K562 (cell line): ENCODE data around the gene DNAJB14. TPM values are rescaled to one million over a fixed set of nuclear protein-coding genes. Genes with fewer than 3 reads are reported as not detected.
A peak's percentile ranks its signal among the peaks of the same experiment; 100 is the strongest.

Source experiments
- ATAC-seq: fragments of 200-7000 bp; cut with Tn5 transposase; 3 replicates; pipeline ENCODE4 v1.9.1; 2020; ENCODE audit warnings: moderate library complexity
- BruUV-seq: library from RNA; stranded (reverse); fragments of 400-500 nt; replicated peaks from 2 replicates; lab custom pipeline; 2021; lab: Mats Ljungman, UMichigan
- CTCF ChIA-PET: fragments of 300-600 bp; formaldehyde crosslinking; extraction: SDS; loops from one replicate; lab custom pipeline; 2021; ENCODE audit warnings: low intra/inter-chr PET ratio; lab: Yijun Ruan, JAX
- POLR2A ChIA-PET: fragments of 300-600, 350-650 bp; sonication (Branson Sonifier 250); formaldehyde crosslinking; extraction: SDS; loops from one replicate; lab custom pipeline; 2021; ENCODE audit warnings: antibody characterized with exemption, inconsistent platforms; lab: Yijun Ruan, JAX
- DNase-seq, 4 experiments: peaks; one replicate each; pipeline versions ENCODE4 v3.0.0 to v3.0.0-alpha.2; 2011 to 2018; ENCODE audit warnings: low spot score in 3 of 4, mixed read lengths in 3 of 4; ENCODE audit errors: extremely low read depth in 1 of 4
- FAIRE-seq: peaks from 2 replicates; lab custom pipeline; 2011; peaks lifted over from hg19 to GRCh38; lab: Jason Lieb, UNC
- H2AFZ ChIP-seq: 2 replicates; pipeline ENCODE4 v1.6.0; 2011; ENCODE audit warnings: low read depth, low read length, control low read depth, inconsistent platforms
- H3K27ac ChIP-seq: fragments of 200-600 bp; 3 replicates; pipeline ENCODE4 v1.8.0; 2011; ENCODE audit warnings: low read depth, mild to moderate bottlenecking, control low read depth, inconsistent platforms, low read length, moderate library complexity, mixed read lengths; ENCODE audit errors: extremely low read depth
- H3K27me3 ChIP-seq, 2 experiments: fragments of 300-600 bp in 1 of 2; 2 replicates in 1 of 2; 3 replicates in 1 of 2; pipeline versions ENCODE4 v1.6.0 to v1.8.0; 2011; ENCODE audit warnings: inconsistent platforms in 2 of 2, low read length in 2 of 2, mild to moderate bottlenecking in 1 of 2, mixed read lengths in 1 of 2, moderate library complexity in 1 of 2; ENCODE audit not compliant: control insufficient read depth in 2 of 2, insufficient read depth in 2 of 2
- H3K36me3 ChIP-seq: fragments of 300-600 bp; 3 replicates; pipeline ENCODE4 v1.8.0; 2011; ENCODE audit warnings: mild to moderate bottlenecking, low read length, inconsistent platforms; ENCODE audit not compliant: control insufficient read depth, insufficient read depth
- H3K4me1 ChIP-seq, 2 experiments: fragments of 200-600 bp in 1 of 2; replicated peaks in 1 of 2; 2 replicates in 1 of 2; 3 replicates in 1 of 2; pipeline versions ENCODE4 v1.5.1 to v1.8.0; 2011; ENCODE audit warnings: inconsistent platforms in 2 of 2, low read length in 2 of 2, mild to moderate bottlenecking in 1 of 2, mixed read lengths in 1 of 2, moderate library complexity in 1 of 2; ENCODE audit not compliant: control insufficient read depth in 2 of 2, insufficient read depth in 2 of 2
- H3K4me2 ChIP-seq: 2 replicates; pipeline ENCODE4 v1.6.1; 2011; ENCODE audit warnings: low read length, control low read depth, inconsistent platforms, mixed read lengths; ENCODE audit not compliant: insufficient read depth
- H3K4me3 ChIP-seq: fragments of 200-600 bp; sonication (generic), shearing (Covaris generic); 2 replicates; pipeline ENCODE4 v1.5.1; 2016; ENCODE audit warnings: control low read depth, inconsistent platforms
- H3K79me2 ChIP-seq: fragments of 200-600 bp; 3 replicates; pipeline ENCODE4 v1.8.0; 2011; ENCODE audit warnings: low read length, inconsistent platforms; ENCODE audit not compliant: control insufficient read depth, insufficient read depth
- H3K9ac ChIP-seq, 2 experiments: 2 replicates each; pipeline versions ENCODE4 v1.6.0 to v1.6.1; 2011; ENCODE audit warnings: low read depth in 2 of 2, low read length in 2 of 2, control low read depth in 1 of 2, inconsistent platforms in 1 of 2, mild to moderate bottlenecking in 1 of 2, mixed read lengths in 1 of 2; ENCODE audit not compliant: insufficient read depth in 1 of 2
- H3K9me1 ChIP-seq: one replicate; pipeline ENCODE4 v1.6.0; 2011; ENCODE audit warnings: inconsistent platforms, mild to moderate bottlenecking, low read length, moderate library complexity; ENCODE audit not compliant: control insufficient read depth, insufficient read depth
- H3K9me3 ChIP-seq: replicated peaks from 2 replicates; pipeline ENCODE4 v1.5.1; 2011; ENCODE audit warnings: low read depth, low read length, inconsistent platforms; ENCODE audit not compliant: control insufficient read depth, insufficient read depth
- H4K20me1 ChIP-seq: replicated peaks from 2 replicates; pipeline ENCODE4 v1.6.1; 2011; ENCODE audit warnings: low read length, inconsistent platforms, mixed read lengths; ENCODE audit not compliant: control insufficient read depth, insufficient read depth
- C11orf30 ChIP-seq: fragments of 450-650 bp; IDR thresholded peaks from 2 replicates; pipeline ENCODE4 v1.6.1; 2016; ENCODE audit warnings: low read depth, mild to moderate bottlenecking
- CEBPZ ChIP-seq: fragments of 150-350 bp; IDR thresholded peaks from 2 replicates; pipeline ENCODE4 v1.6.1; 2014; ENCODE audit warnings: low read depth, mild to moderate bottlenecking, low read length, borderline replicate concordance
- GTF2F1 ChIP-seq: IDR thresholded peaks from 2 replicates; pipeline ENCODE4 v1.6.1; 2011; ENCODE audit warnings: low read depth, low read length, improper control_type of control experiment
- JUNB ChIP-seq: fragments of 450-650 bp; formaldehyde crosslinking; conservative IDR thresholded peaks from 2 replicates; pipeline ENCODE4 v1.4.0; 2020; ENCODE audit warnings: mild to moderate bottlenecking
- MAFG ChIP-seq: fragments of 450-650 bp; conservative IDR thresholded peaks from 2 replicates; pipeline ENCODE4 v1.6.1; 2016; ENCODE audit warnings: missing genetic modification characterization, missing compliant biosample characterization
- MXI1 ChIP-seq: IDR thresholded peaks from 2 replicates; pipeline ENCODE4 v1.6.1; 2011; ENCODE audit warnings: low read depth, mild to moderate bottlenecking, improper control_type of control experiment, low read length
- POLR2AphosphoS5 ChIP-seq: IDR thresholded peaks from 2 replicates; pipeline ENCODE4 v1.6.1; 2011; ENCODE audit warnings: mild to moderate bottlenecking, low read depth, low read length, moderate library complexity; ENCODE audit not compliant: control insufficient read depth, insufficient read depth
- TEAD1 ChIP-seq, 2 experiments: fragments of 450-650 bp in 1 of 2; sonication (generic) in 1 of 2; formaldehyde crosslinking; IDR thresholded peaks; 2 replicates each; pipeline versions ENCODE4 v1.4.0 to v1.8.0; 2020 to 2022; ENCODE audit warnings: mild to moderate bottlenecking in 2 of 2, missing genetic modification reagents in 1 of 2
- YY1 ChIP-seq, 3 experiments: IDR thresholded peaks; 2 replicates each; pipeline ENCODE4 v1.6.1; 2011; ENCODE audit warnings: low read length in 2 of 3, mild to moderate bottlenecking in 2 of 3, moderate library complexity in 2 of 3, borderline replicate concordance in 1 of 3, control low read depth in 1 of 3, low read depth in 1 of 3; ENCODE audit not compliant: insufficient read depth in 3 of 3, insufficient replicate concordance in 2 of 3, control insufficient read depth in 1 of 3, insufficient read length in 1 of 3; ENCODE audit errors: extremely low read depth in 1 of 3
- ZKSCAN3 ChIP-seq: fragments of 250-450 bp; sonication (Bioruptor Pico); IDR thresholded peaks from 2 replicates; pipeline ENCODE4 v1.4.0; 2020
- ZNF592 ChIP-seq: fragments of 450-650 bp; IDR thresholded peaks from 2 replicates; pipeline ENCODE4 v1.6.1; 2017; ENCODE audit warnings: antibody characterized with exemption, mild to moderate bottlenecking
- WGBS: fragments of 100-300 bp; shearing (Covaris generic); methylation state at CpG from one replicate; pipeline ENCODE4 v1.1.6; 2016; ENCODE audit warnings: low coverage, mixed read lengths; ENCODE audit not compliant: insufficient coverage; ENCODE audit errors: missing lambda C conversion rate; 5-methylcytosine and 5-hydroxymethylcytosine counted together
- in situ Hi-C: fragments of 300-500 bp; cut with MboI; formaldehyde crosslinking; loops from 4 replicates; pipeline ENCODE4 v1.15.0; 2018; ENCODE audit warnings: inconsistent platforms, mixed read lengths
- intact Hi-C: fragments of 100-400 bp; cut with micrococcal nuclease; formaldehyde crosslinking; loops from 2 replicates; pipeline ENCODE4 v1.14.2; 2022
- polyA plus RNA-seq, 8 experiments: library from polyadenylated mRNA; depleted of rRNA in 4 of 8; stranded (reverse) in 5 of 8; unstranded in 3 of 8; fragments of >200 nt; fragmentation: Nextera tagmentation in 2 of 8; fragmentation: Illumina TruSeq in 1 of 8; extraction: Ambion mirVana in 2 of 8; extraction: Trizol in 1 of 8; gene quantifications; 2 replicates each; pipeline versions ENCODE4 v1.2.1 to v1.2.3, GENCODE V29; 2011 to 2014; ENCODE audit warnings: inconsistent platforms in 1 of 8, missing spikeins in 1 of 8
- total RNA-seq, 7 experiments: library from RNA; depleted of rRNA in 6 of 7; stranded (reverse); fragments of >200 nt in 6 of 7; fragmentation: Illumina TruSeq in 2 of 7; extraction: Trizol in 2 of 7; gene quantifications; 2 replicates each; pipeline versions ENCODE4 v1.2.1 to v1.2.3, GENCODE V29; 2011 to 2021; ENCODE audit warnings: low replicate concordance in 1 of 7
- TF ChIP-seq, protein P1 (sequence below), 2 experiments: IDR thresholded peaks; 2 replicates each; pipeline ENCODE4 v1.6.1; 2011; ENCODE audit warnings: borderline replicate concordance in 1 of 2, control low read depth in 1 of 2, low read depth in 1 of 2, low read length in 1 of 2, mild to moderate bottlenecking in 1 of 2, mixed read lengths in 1 of 2, moderate library complexity in 1 of 2; ENCODE audit not compliant: insufficient read depth in 1 of 2, insufficient read length in 1 of 2, poor library complexity in 1 of 2, severe bottlenecking in 1 of 2; ENCODE audit errors: extremely low read depth in 1 of 2

The DNAJB14 gene
- total and polyA plus RNA-seq, 9 of the 15 experiments (the other 6 are each of a cell fraction or from before 2014, with no cell fraction given) = 5.5 to 28.0 (median 12.7) TPM

DNA sequence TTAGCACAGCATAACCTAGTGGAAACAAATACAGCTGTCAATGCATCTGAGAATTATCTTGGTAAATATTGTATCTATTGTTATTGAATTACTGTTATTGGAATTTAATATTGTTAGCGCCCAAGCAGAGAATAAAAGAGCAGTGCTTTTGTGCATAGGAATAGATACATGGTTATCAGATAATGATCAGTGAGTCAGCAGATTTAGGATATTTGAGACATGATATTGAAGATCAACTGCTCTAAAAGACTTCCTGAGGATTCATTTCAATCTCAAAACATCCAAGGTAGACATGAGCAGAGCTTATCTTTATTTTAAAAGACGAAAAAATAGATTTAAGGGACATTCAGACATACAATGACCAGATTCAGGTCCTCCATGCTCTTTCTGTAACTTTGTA is 14.2 kb upstream of the DNAJB14 start:
- no peak for ATAC-seq
- Histone ChIP-seq H2AFZ (no peak overlapping the region), H4K20me1 (no peaks in the 10 kb centered on the region), H3K4me2 (no peak overlapping the region), H3K27me3 (no peaks in the 10 kb centered on the region; a peak in 1 of 5 replicates), H3K79me2 (no peaks in the 10 kb centered on the region), H3K9ac (no peak overlapping the region), H3K9me1 (no peaks in the 10 kb centered on the region), H3K9me3 (no peaks in the 10 kb centered on the region), H3K4me3 (no peak overlapping the region), H3K4me1 (no peaks in the 10 kb centered on the region), H3K27ac (no peak overlapping the region), H3K36me3 (no peaks in the 10 kb centered on the region)
- in situ Hi-C loops = no loop called here
- intact Hi-C loops = no loop called here
- DNase-seq = no peak
- BruUV-seq = no TSS peak
- ChIA-PET CTCF (no interaction called here), POLR2A (interaction anchor here (2.6 kb wide), 1 partner anchor 10 kb away, joined by 12 read pairs; the partner anchor contains the start of gene H2AZ1)
- FAIRE-seq = no peak
- whole genome bisulfite sequencing = 3% methylated on average over 2 of the region's 2 CpGs
- TF ChIP-seq, protein P1, sequence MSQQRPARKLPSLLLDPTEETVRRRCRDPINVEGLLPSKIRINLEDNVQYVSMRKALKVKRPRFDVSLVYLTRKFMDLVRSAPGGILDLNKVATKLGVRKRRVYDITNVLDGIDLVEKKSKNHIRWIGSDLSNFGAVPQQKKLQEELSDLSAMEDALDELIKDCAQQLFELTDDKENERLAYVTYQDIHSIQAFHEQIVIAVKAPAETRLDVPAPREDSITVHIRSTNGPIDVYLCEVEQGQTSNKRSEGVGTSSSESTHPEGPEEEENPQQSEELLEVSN (IDR thresholded peaks at IDR 0.05; ENCODE audit: borderline replicate concordance in 1 of 2, extremely low read depth in 1 of 2, insufficient read depth in 1 of 2, insufficient read length in 1 of 2, low read depth in 1 of 2, low read length in 1 of 2, poor library complexity in 1 of 2, severe bottlenecking in 1 of 2) = no peak
- TF ChIP-seq MXI1 = no peak
- no peak for TF ChIP-seq ZKSCAN3 (CRISPR knock-in tag)
- no peak for TF ChIP-seq CEBPZ
- TF ChIP-seq YY1 (IDR thresholded peaks at IDR 0.05; ENCODE audit: borderline replicate concordance in 1 of 3, control insufficient read depth in 1 of 3, extremely low read depth in 1 of 3, insufficient read depth in 3 of 3, insufficient read length in 1 of 3, insufficient replicate concordance in 2 of 3, low read depth in 1 of 3, low read length in 2 of 3) = no peak
- no peak for TF ChIP-seq POLR2AphosphoS5
- TF ChIP-seq JUNB (CRISPR knock-in tag) = no peak
- peak; percentile 44; the same call in 1 of the 2 replicates for TF ChIP-seq C11orf30
- peak; percentile 66 for TF ChIP-seq MAFG
- no peak for TF ChIP-seq TEAD1 (CRISPR knock-in tag; IDR thresholded peaks at IDR 0.05)
- TF ChIP-seq ZNF592 = no peak
- no peak for TF ChIP-seq GTF2F1
